Hepatocyte (in vitro differentiated cells): Measurements from ENCODE around the gene MYH16. TPM values are rescaled to one million over a fixed set of nuclear protein-coding genes. Genes with fewer than 3 reads are reported as not detected.
"Not testable (repeated sequence)": the region's sequence is repeated elsewhere in the genome, so short reads cannot be mapped to it uniquely, and the experiment has no call there.

Experiments used
- DNase-seq: peaks from one replicate; pipeline ENCODE4 v3.0.0-alpha.2; 2016; ENCODE audit warnings: low spot score
- H2AFZ ChIP-seq: fragments of 200-600 bp; sonication (generic); 2 replicates; pipeline ENCODE4 v1.6.0; 2016; ENCODE audit warnings: antibody characterized with exemption, mild to moderate bottlenecking
- H3K27ac ChIP-seq: fragments of 200-600 bp; sonication (generic); 2 replicates; pipeline ENCODE4 v1.5.1; 2016; ENCODE audit warnings: mild to moderate bottlenecking
- H3K27me3 ChIP-seq: fragments of 200-600 bp; sonication (generic); 2 replicates; pipeline ENCODE4 v1.6.1; 2016
- H3K36me3 ChIP-seq: fragments of 200-600 bp; sonication (generic); replicated peaks from 2 replicates; pipeline ENCODE4 v1.5.1; 2016; ENCODE audit warnings: low read depth; ENCODE audit not compliant: insufficient read depth
- H3K4me1 ChIP-seq: fragments of 200-600 bp; sonication (generic); 2 replicates; pipeline ENCODE4 v1.5.1; 2016; ENCODE audit warnings: mild to moderate bottlenecking, moderate library complexity; ENCODE audit not compliant: insufficient read depth
- H3K4me2 ChIP-seq: fragments of 200-600 bp; sonication (generic); 2 replicates; pipeline ENCODE4 v1.6.0; 2016
- H3K4me3 ChIP-seq: fragments of 200-600 bp; sonication (generic); 2 replicates; pipeline ENCODE4 v1.5.1; 2016; ENCODE audit warnings: mild to moderate bottlenecking
- H3K79me2 ChIP-seq: fragments of 200-600 bp; sonication (generic); 2 replicates; pipeline ENCODE4 v1.6.0; 2017; ENCODE audit warnings: mild to moderate bottlenecking
- H3K9me2 ChIP-seq: fragments of 200-600 bp; sonication (generic); replicated peaks from 2 replicates; pipeline ENCODE4 v1.6.0; 2017; ENCODE audit warnings: mild to moderate bottlenecking; ENCODE audit not compliant: insufficient read depth
- H3K9me3 ChIP-seq: fragments of 200-600 bp; sonication (generic); 2 replicates; pipeline ENCODE4 v1.5.1; 2016; ENCODE audit warnings: low read depth, mild to moderate bottlenecking
- H4K20me1 ChIP-seq: fragments of 200-600 bp; sonication (generic); 2 replicates; pipeline ENCODE4 v1.6.0; 2016; ENCODE audit warnings: mild to moderate bottlenecking; ENCODE audit not compliant: insufficient read depth, poor library complexity, severe bottlenecking
- EZH2 ChIP-seq: fragments of 200-600 bp; sonication (generic); IDR thresholded peaks from 2 replicates; pipeline ENCODE4 v1.6.1; 2016; ENCODE audit warnings: antibody characterized with exemption, mild to moderate bottlenecking, borderline replicate concordance
- EZH2phosphoT487 ChIP-seq: fragments of 200-600 bp; sonication (generic); IDR thresholded peaks from one replicate; pipeline ENCODE4 v1.6.1; 2018; ENCODE audit warnings: antibody characterized with exemption, mild to moderate bottlenecking, low read depth, moderate library complexity; ENCODE audit not compliant: unreplicated experiment, severe bottlenecking
- WGBS: methylation state at CpG from one replicate; pipeline ENCODE4 v1.1.6; 2016; ENCODE audit warnings: low lambda C conversion rate; ENCODE audit errors: missing lambda C conversion rate; 5-methylcytosine and 5-hydroxymethylcytosine counted together
- polyA plus RNA-seq: library from polyadenylated mRNA; unstranded; fragments of >200 nt; fragmentation: Nextera tagmentation; extraction: Ambion mirVana; gene quantifications from 2 replicates; pipeline ENCODE4 v1.2.1, GENCODE V29; 2016
- total RNA-seq: library from RNA; depleted of rRNA; stranded (reverse); fragments of >200 nt; gene quantifications from 2 replicates; pipeline ENCODE4 v1.2.3, GENCODE V29; 2014
- TF ChIP-seq, protein P1 (sequence below): fragments of 200-600 bp; sonication (generic); IDR thresholded peaks from 2 replicates; pipeline ENCODE4 v1.5.1; 2016; ENCODE audit warnings: antibody characterized with exemption, mild to moderate bottlenecking; ENCODE audit not compliant: poor library complexity

The MYH16 gene
- 0.13 TPM in 1 of 2 replicates, not detected in the other for total RNA-seq
- not detected in 2 replicates for polyA plus RNA-seq

DNA sequence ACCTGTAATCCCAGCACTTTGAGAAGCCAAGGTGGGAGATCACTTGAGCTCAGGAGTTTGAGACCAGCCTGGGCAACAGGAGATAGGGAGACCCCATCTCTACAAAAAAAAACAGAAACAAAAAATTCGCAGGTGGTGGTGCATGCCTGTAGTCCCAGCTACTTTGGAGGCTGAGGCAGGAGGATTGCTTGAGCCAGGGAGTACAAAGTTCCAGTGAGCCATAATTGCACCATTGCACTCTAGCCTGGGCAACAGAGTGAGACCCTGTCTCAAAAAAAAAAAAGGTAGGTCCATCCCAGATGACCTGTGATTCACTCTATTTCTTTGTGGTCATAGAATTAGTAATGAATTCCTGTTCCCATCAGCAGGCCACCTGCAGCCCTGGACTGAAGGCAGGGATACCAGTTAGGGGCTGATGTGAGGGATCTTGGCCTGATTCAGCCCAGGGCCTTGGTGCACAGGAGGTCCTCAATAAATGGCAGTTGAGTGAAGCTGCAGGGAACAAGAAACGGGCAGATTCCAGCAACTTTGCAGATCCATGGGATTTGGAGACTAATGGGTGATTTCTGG lies at the start of gene MYH16:
TSS of gene MYH16 (plus strand) at position 364 of the 570 bp plus-strand sequence.
- no peaks in the 10 kb centered on the region for H3K4me1 ChIP-seq
- H3K27me3 ChIP-seq, result no peaks in the 10 kb centered on the region
- H4K20me1 ChIP-seq, result no peaks in the 10 kb centered on the region
- WGBS, result 93% methylated on average over 2 of the region's 2 CpGs
- H3K36me3 ChIP-seq, result no peaks in the 10 kb centered on the region
- no peak within 1 kb of the TSS for H3K27ac ChIP-seq
- no peak for TF ChIP-seq EZH2
- no peak for TF ChIP-seq EZH2phosphoT487
- TF ChIP-seq, protein P1, sequence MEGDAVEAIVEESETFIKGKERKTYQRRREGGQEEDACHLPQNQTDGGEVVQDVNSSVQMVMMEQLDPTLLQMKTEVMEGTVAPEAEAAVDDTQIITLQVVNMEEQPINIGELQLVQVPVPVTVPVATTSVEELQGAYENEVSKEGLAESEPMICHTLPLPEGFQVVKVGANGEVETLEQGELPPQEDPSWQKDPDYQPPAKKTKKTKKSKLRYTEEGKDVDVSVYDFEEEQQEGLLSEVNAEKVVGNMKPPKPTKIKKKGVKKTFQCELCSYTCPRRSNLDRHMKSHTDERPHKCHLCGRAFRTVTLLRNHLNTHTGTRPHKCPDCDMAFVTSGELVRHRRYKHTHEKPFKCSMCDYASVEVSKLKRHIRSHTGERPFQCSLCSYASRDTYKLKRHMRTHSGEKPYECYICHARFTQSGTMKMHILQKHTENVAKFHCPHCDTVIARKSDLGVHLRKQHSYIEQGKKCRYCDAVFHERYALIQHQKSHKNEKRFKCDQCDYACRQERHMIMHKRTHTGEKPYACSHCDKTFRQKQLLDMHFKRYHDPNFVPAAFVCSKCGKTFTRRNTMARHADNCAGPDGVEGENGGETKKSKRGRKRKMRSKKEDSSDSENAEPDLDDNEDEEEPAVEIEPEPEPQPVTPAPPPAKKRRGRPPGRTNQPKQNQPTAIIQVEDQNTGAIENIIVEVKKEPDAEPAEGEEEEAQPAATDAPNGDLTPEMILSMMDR, result no peak
- H3K9me2 ChIP-seq, result no peaks in the 10 kb centered on the region
- H3K79me2 ChIP-seq, result no peaks in the 10 kb centered on the region
- H2AFZ ChIP-seq, result no peak within 1 kb of the TSS
- no peak within 1 kb of the TSS for H3K4me3 ChIP-seq
- DNase-seq, result no peak
- H3K4me2 ChIP-seq, result no peak within 1 kb of the TSS
- no peaks in the 10 kb centered on the region for H3K9me3 ChIP-seq

DNA sequence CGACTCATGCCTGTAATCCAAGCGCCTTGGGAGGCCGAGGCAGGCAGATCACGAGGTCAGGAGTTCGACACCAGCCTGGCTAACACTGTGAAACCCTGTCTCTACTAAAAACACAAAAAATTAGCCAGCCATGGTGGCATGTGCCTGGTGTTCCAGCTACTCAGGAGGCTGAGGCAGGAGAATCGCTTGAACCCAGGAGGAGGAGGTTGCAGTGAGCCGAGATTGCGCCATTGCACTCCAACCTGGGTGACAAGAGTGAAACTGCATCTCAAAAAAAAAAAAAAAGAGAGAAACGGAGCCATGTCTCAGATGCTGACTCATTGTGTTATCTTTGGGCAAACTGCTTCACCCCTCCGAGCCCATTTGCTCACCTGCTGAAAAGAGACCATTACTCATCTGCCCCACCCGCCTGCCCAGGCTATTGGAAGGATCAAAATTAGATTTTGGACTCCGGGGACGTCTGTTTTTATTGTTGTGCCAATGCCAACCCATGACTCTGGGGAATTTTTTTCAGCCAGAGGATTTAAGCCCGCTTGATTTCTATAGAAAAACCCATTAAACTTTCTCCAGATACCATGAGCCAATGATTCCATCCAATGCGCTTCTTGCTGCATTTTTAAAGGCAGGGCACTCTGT lies 48.3 kb upstream of the MYH16 start:
- not testable (repeated sequence) for H3K4me3 ChIP-seq, H3K4me2 ChIP-seq
- 71% methylated on average over 15 of the region's 15 CpGs for WGBS

DNA sequence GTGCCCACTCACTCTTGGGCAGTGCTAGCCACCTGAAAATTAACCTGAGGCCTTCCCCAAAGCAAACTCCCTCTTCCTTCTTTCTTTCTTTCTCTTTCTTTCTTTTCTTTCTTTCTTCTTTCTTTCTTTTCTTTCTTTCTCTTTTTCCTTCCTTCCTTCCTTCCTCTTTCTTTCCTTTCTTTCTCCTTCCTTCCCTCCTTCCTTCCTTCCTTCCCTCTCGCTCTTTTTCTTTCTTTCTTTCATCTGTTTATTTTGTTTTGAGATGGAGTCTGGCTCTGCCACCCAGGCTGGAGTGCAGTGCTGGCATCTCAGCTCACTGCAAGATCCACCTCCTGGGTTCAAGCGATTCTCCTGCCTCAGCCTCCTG lies 47.8 kb upstream of the MYH16 start:
- Histone ChIP-seq H4K20me1 (no peaks in the 10 kb centered on the region), H2AFZ (no peak overlapping the region), H3K79me2 (no peaks in the 10 kb centered on the region), H3K9me3 (no peaks in the 10 kb centered on the region), H3K9me2 (no peaks in the 10 kb centered on the region), H3K27ac (peak overlapping the region; percentile 44), H3K4me2 (no peak overlapping the region), H3K4me3 (no peak overlapping the region), H3K36me3 (no peaks in the 10 kb centered on the region), H3K4me1 (no peaks in the 10 kb centered on the region), H3K27me3 (no peaks in the 10 kb centered on the region)
- 96% methylated on average over 2 of the region's 2 CpGs for WGBS
- DNase-seq, result no peak
- no peak for TF ChIP-seq EZH2phosphoT487
- TF ChIP-seq, protein P1, result no peak
- no peak for TF ChIP-seq EZH2

More for the DNA sequence above, 48.3 kb upstream of the MYH16 start:
- peak overlapping the region; percentile 74 for H3K27ac ChIP-seq
- H2AFZ ChIP-seq, H4K20me1 ChIP-seq, H3K36me3 ChIP-seq, H3K9me3 ChIP-seq, H3K79me2 ChIP-seq, H3K27me3 ChIP-seq, H3K9me2 ChIP-seq, H3K4me1 ChIP-seq: not testable (repeated sequence)
- DNase-seq, result peak; percentile 59

DNA sequence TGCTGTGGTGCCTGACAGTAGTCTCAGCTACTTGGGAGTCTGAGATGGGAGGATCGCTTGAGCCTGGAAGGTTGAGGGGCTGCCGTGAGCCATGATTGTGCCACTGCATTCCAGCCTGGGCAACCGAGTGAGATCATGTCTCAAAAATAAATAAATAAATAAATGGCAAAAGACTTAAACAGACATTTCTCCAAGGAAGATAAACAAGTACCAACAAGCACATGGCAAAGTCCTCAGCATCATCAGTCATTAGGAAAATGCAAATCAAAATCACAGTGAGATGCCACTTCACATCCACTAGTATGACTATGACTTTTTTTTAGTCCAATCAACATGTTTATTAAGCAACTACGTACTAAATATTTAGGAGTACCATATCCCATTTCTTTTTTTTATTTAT lies 43.4 kb upstream of the MYH16 start:
- no peaks in the 10 kb centered on the region for H3K36me3 ChIP-seq
- no peak overlapping the region for H3K27ac ChIP-seq
- no peaks in the 10 kb centered on the region for H4K20me1 ChIP-seq
- H3K4me3 ChIP-seq, result no peak overlapping the region
- no peaks in the 10 kb centered on the region for H3K9me2 ChIP-seq
- H3K79me2 ChIP-seq, result no peaks in the 10 kb centered on the region
- no peaks in the 10 kb centered on the region for H3K9me3 ChIP-seq
- H3K4me2 ChIP-seq, result no peak overlapping the region
- no peaks in the 10 kb centered on the region for H3K4me1 ChIP-seq
- TF ChIP-seq EZH2phosphoT487 (no peak), EZH2 (no peak)
- TF ChIP-seq, protein P1, result no peak
- no peak for DNase-seq
- no peak overlapping the region for H2AFZ ChIP-seq
- H3K27me3 ChIP-seq, result no peaks in the 10 kb centered on the region
- 89% methylated on average over 4 of the region's 4 CpGs for WGBS
